IMR-90 (cell line): ENCODE data around the gene URB1. TPM values are rescaled to one million over a fixed set of nuclear protein-coding genes. Genes with fewer than 3 reads are reported as not detected.

Experiments used
- ATAC-seq: fragments of 200-7000 bp; cut with Tn5 transposase; 2 replicates; pipeline ENCODE4 v1.9.1; 2020; ENCODE audit warnings: low read depth, mild to moderate bottlenecking, moderate library complexity
- BruUV-seq: library from RNA; stranded (reverse); fragments of 400-500 nt; replicated peaks from 2 replicates; lab custom pipeline; 2021; lab: Mats Ljungman, UMichigan
- CTCF ChIA-PET: fragments of 300-600 bp; formaldehyde crosslinking; extraction: SDS; loops from one replicate; lab custom pipeline; 2021; ENCODE audit warnings: antibody characterized with exemption; lab: Yijun Ruan, JAX
- POLR2A ChIA-PET: fragments of 300-600 bp; sonication (Branson Sonifier 250); formaldehyde crosslinking; loops from one replicate; lab custom pipeline; 2022; ENCODE audit warnings: antibody characterized with exemption; ENCODE audit not compliant: unreplicated experiment; lab: Charles Lee
- DNase-seq: peaks from one replicate; pipeline ENCODE4 v3.0.0; 2013
- H2AFZ ChIP-seq: replicated peaks from 2 replicates; pipeline ENCODE3; 2013; ENCODE audit warnings: low read length, mild to moderate bottlenecking; ENCODE audit not compliant: poor library complexity
- H2AK5ac ChIP-seq: 2 replicates; pipeline ENCODE4 v1.6.1; 2013; ENCODE audit warnings: low read depth, low read length, inconsistent platforms
- H2AK9ac ChIP-seq: replicated peaks from 2 replicates; pipeline ENCODE3; 2013; ENCODE audit warnings: mild to moderate bottlenecking, low read depth, low read length, moderate library complexity; ENCODE audit not compliant: poor library complexity
- H2BK120ac ChIP-seq: 2 replicates; pipeline ENCODE4 v1.6.1; 2013; ENCODE audit warnings: low read depth, low read length, inconsistent platforms
- H2BK15ac ChIP-seq: 3 replicates; pipeline ENCODE4 v1.6.1; 2013; ENCODE audit warnings: low read depth, low read length, inconsistent platforms
- H2BK20ac ChIP-seq: 2 replicates; pipeline ENCODE4 v1.6.1; 2013; ENCODE audit warnings: low read depth, mild to moderate bottlenecking, inconsistent platforms, low read length, moderate library complexity
- H2BK5ac ChIP-seq: 2 replicates; pipeline ENCODE4 v1.6.1; 2013; ENCODE audit warnings: mild to moderate bottlenecking, low read depth, low read length, inconsistent platforms; ENCODE audit not compliant: poor library complexity, severe bottlenecking
- H3K14ac ChIP-seq: replicated peaks from 2 replicates; pipeline ENCODE4 v1.6.1; 2013; ENCODE audit warnings: low read depth, low read length, inconsistent platforms
- H3K18ac ChIP-seq: 2 replicates; pipeline ENCODE4 v1.6.1; 2013; ENCODE audit warnings: low read depth, low read length, control low read depth
- H3K23ac ChIP-seq: 2 replicates; pipeline ENCODE4 v1.6.1; 2013; ENCODE audit warnings: low read depth, low read length, inconsistent platforms
- H3K27ac ChIP-seq: 2 replicates; pipeline ENCODE4 v1.5.1; 2013; ENCODE audit warnings: mild to moderate bottlenecking, control low read depth, low read length; ENCODE audit not compliant: insufficient read depth
- H3K27me3 ChIP-seq: 2 replicates; pipeline ENCODE4 v1.6.1; 2013; ENCODE audit warnings: low read length; ENCODE audit not compliant: control insufficient read depth, insufficient read depth
- H3K36me3 ChIP-seq: 2 replicates; pipeline ENCODE4 v1.6.1; 2013; ENCODE audit warnings: low read length, mixed read lengths; ENCODE audit not compliant: control insufficient read depth, insufficient read depth
- H3K4ac ChIP-seq: 2 replicates; pipeline ENCODE4 v1.6.1; 2013; ENCODE audit warnings: low read depth, low read length, inconsistent platforms
- H3K4me1 ChIP-seq: 2 replicates; pipeline ENCODE4 v1.6.1; 2013; ENCODE audit warnings: low read length, mixed read lengths; ENCODE audit not compliant: control insufficient read depth, insufficient read depth
- H3K4me2 ChIP-seq: 2 replicates; pipeline ENCODE4 v1.6.1; 2013; ENCODE audit warnings: low read depth, mild to moderate bottlenecking, control low read depth, low read length, moderate library complexity
- H3K4me3 ChIP-seq: 2 replicates; pipeline ENCODE4 v1.5.1; 2013; ENCODE audit warnings: low read depth, mild to moderate bottlenecking, control low read depth, low read length, moderate library complexity; ENCODE audit not compliant: insufficient read depth
- H3K56ac ChIP-seq: 2 replicates; pipeline ENCODE4 v1.6.1; 2013; ENCODE audit warnings: low read length, inconsistent platforms; ENCODE audit not compliant: insufficient read depth; ENCODE audit errors: extremely low read depth
- H3K79me1 ChIP-seq, 2 experiments: 2 replicates each; pipeline ENCODE4 v1.6.1; 2013; ENCODE audit warnings: low read length in 2 of 2, inconsistent platforms in 1 of 2, low read depth in 1 of 2
- H3K9ac ChIP-seq: 2 replicates; pipeline ENCODE4 v1.6.1; 2013; ENCODE audit warnings: low read depth, low read length, control low read depth
- H3K9me1 ChIP-seq: 2 replicates; pipeline ENCODE4 v1.6.1; 2013; ENCODE audit warnings: low read length, inconsistent platforms; ENCODE audit not compliant: insufficient read depth
- H3K9me3 ChIP-seq: 2 replicates; pipeline ENCODE4 v1.6.1; 2013; ENCODE audit warnings: low read length; ENCODE audit not compliant: control insufficient read depth, insufficient read depth
- H4K20me1 ChIP-seq: 2 replicates; pipeline ENCODE4 v1.6.1; 2013; ENCODE audit warnings: low read length, inconsistent platforms; ENCODE audit not compliant: insufficient read depth
- H4K5ac ChIP-seq: 2 replicates; pipeline ENCODE4 v1.6.1; 2013; ENCODE audit warnings: mild to moderate bottlenecking, low read depth, low read length, control low read depth
- H4K8ac ChIP-seq, 2 experiments: 2 replicates each; pipeline ENCODE4 v1.6.1; 2013; ENCODE audit warnings: low read depth in 2 of 2, low read length in 2 of 2, control low read depth in 1 of 2, inconsistent platforms in 1 of 2
- H4K91ac ChIP-seq: 2 replicates; pipeline ENCODE4 v1.6.1; 2013; ENCODE audit warnings: low read depth, low read length, inconsistent platforms; ENCODE audit not compliant: insufficient read depth
- CEBPB ChIP-seq: IDR thresholded peaks from 2 replicates; pipeline ENCODE4 v1.6.1; 2012; ENCODE audit warnings: low read depth, low read length, improper control_type of control experiment
- FOS ChIP-seq: fragments of 150-350 bp; IDR thresholded peaks from 2 replicates; pipeline ENCODE4 v1.6.1; 2016; ENCODE audit warnings: low read depth, low read length
- MXI1 ChIP-seq: IDR thresholded peaks from 2 replicates; pipeline ENCODE4 v1.6.1; 2012; ENCODE audit warnings: low read depth, mild to moderate bottlenecking, low read length, moderate library complexity, borderline replicate concordance
- SMC3 ChIP-seq: fragments of 150-350 bp; IDR thresholded peaks from 2 replicates; pipeline ENCODE4 v1.6.1; 2016; ENCODE audit warnings: low read depth, mild to moderate bottlenecking, antibody characterized with exemption, low read length, moderate library complexity
- WGBS, 2 experiments: methylation state at CpG; one replicate each; pipeline versions ENCODE4 v1.1.5 to v1.1.7; 2013; ENCODE audit warnings: missing lambda C conversion rate in 2 of 2; ENCODE audit not compliant: insufficient read length in 1 of 2; ENCODE audit errors: extremely low coverage in 2 of 2; 5-methylcytosine and 5-hydroxymethylcytosine counted together
- dilution Hi-C: fragments of 300-500 bp; cut with HindIII; formaldehyde crosslinking; loops from one replicate; pipeline ENCODE4 v1.14.3; 2018; ENCODE audit warnings: low sequenced_read_pairs; ENCODE audit not compliant: unreplicated experiment
- in situ Hi-C: fragments of 300-500 bp; cut with MboI; formaldehyde crosslinking; loops from 3 replicates; pipeline ENCODE4 v1.14.3; 2019; ENCODE audit warnings: low sequenced_read_pairs, inconsistent platforms, mixed read lengths
- intact Hi-C: fragments of 100-400 bp; cut with micrococcal nuclease; formaldehyde crosslinking; loops from 2 replicates; pipeline ENCODE4 v1.10.0; 2022
- polyA plus RNA-seq, 3 experiments: library from polyadenylated mRNA; depleted of rRNA; stranded (reverse); fragments of >200 nt; gene quantifications; 2 replicates each; pipeline ENCODE4 v1.2.3, GENCODE V29; 2012; ENCODE audit warnings: low replicate concordance in 1 of 3
- total RNA-seq: library from RNA; depleted of rRNA; stranded (reverse); fragments of >200 nt; gene quantifications from 2 replicates; pipeline ENCODE4 v1.2.3, GENCODE V29; 2012

Gene URB1
- total and polyA plus RNA-seq, 2 of the 4 experiments (the other 2 are of a cell fraction) = 9.2 to 12.7 TPM

DNA sequence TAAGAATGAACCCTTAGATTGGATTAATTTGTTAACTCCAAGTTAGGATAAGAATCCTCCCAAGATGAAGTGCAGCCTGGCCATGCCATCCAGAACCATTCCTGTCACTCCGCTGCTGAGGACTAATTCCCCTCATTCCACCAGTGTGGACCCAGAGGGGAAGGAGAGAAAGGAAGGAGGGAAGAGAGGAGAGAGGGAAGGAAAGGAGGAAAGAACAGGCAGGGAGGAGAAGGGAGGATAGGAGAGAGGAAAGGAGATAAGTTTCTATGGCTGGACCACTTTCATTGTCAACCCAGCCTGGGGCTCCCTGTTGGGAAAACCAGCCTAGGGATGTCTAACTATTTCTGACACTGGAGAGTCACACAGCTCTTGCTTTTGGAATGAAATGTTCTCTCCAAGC, 89.4 kb downstream of the URB1 start:
- Histone ChIP-seq H3K4me3 (no peak overlapping the region), H3K27me3 (no peaks in the 10 kb centered on the region), H3K4me1 (peaks cover 2% of the 10 kb centered on the region; the same call in 1 of the 2 replicates), H3K18ac (no peak overlapping the region), H3K9me3 (no peaks in the 10 kb centered on the region), H3K23ac (no peak overlapping the region), H4K8ac (no peak overlapping the region), H3K9me1 (peaks cover 9% of the 10 kb centered on the region), H3K14ac (no peak overlapping the region), H2BK20ac (no peak overlapping the region), H3K4ac (no peak overlapping the region), H2BK15ac (no peak overlapping the region), H2AK5ac (no peak overlapping the region), H3K36me3 (peaks cover 11% of the 10 kb centered on the region), H3K79me1 (0 out of 4 replicates have a peak, but pooled peaks cover 0 to 4% of the 10 kb centered on the region in 2 experiments), H3K27ac (no peak overlapping the region), H4K5ac (no peak overlapping the region), H2AFZ (no peak overlapping the region), H4K20me1 (no peaks in the 10 kb centered on the region), H2BK5ac (no peak overlapping the region), H2AK9ac (no peak overlapping the region), H4K91ac (no peak overlapping the region), H3K9ac (no peak overlapping the region), H3K4me2 (no peak overlapping the region), H3K56ac (no peak overlapping the region), H2BK120ac (no peak overlapping the region)
- WGBS, 2 experiments = no CpG with 5 or more reads among the region's 1 CpG
- ATAC-seq (no peak), DNase-seq (no peak)
- BruUV-seq = no TSS peak
- ChIA-PET CTCF (no interaction called here), POLR2A (no interaction called here)
- dilution Hi-C loops = no loop called here
- in situ Hi-C loops = no loop called here
- intact Hi-C loops = no loop called here
- TF ChIP-seq SMC3 = no peak
- no peak for TF ChIP-seq MXI1
- TF ChIP-seq FOS = no peak
- no peak for TF ChIP-seq CEBPB
